Heart left ventricle (tissue), 16 donors: ENCODE data around the gene CPNE6. TPM values are rescaled to one million over a fixed set of nuclear protein-coding genes. Genes with fewer than 3 reads are reported as not detected.
A peak's percentile ranks its signal among the peaks of the same experiment; 100 is the strongest.

Experiments
- ATAC-seq, 4 donors: fragments of 200-7000 bp; cut with Tn5 transposase; one replicate each; pipeline ENCODE4 v1.9.1; 2020 to 2022; ENCODE audit warnings: moderate library complexity in 4 of 4, mild to moderate bottlenecking in 3 of 4, moderate number of reproducible peaks in 1 of 4
- DNase-seq, 5 donors: peaks; one replicate each; pipeline ENCODE4 v3.0.0-alpha.2; 2020
- H3K27ac ChIP-seq, 12 donors: fragments of 200-600 bp; sonication (generic) in 4 of 12; one replicate each; pipeline versions ENCODE4 v1.5.0 to v1.8.0; 2016 to 2022; ENCODE audit warnings: mild to moderate bottlenecking in 2 of 12
- H3K27me3 ChIP-seq, 9 donors: fragments of 200-600 bp; sonication (generic) in 2 of 9; one replicate each; pipeline versions ENCODE4 v1.5.1 to v1.8.0; 2016 to 2022; ENCODE audit warnings: mild to moderate bottlenecking in 3 of 9
- H3K36me3 ChIP-seq, 9 donors: fragments of 200-600 bp; sonication (generic) in 2 of 9; one replicate each; pipeline versions ENCODE4 v1.5.0 to v1.8.0; 2018 to 2022; ENCODE audit warnings: mild to moderate bottlenecking in 2 of 9
- H3K4me1 ChIP-seq, 12 donors: fragments of 200-600 bp; sonication (generic) in 4 of 12; one replicate each; pipeline versions ENCODE4 v1.5.0 to v1.8.0; 2016 to 2022; ENCODE audit warnings: mild to moderate bottlenecking in 3 of 12
- H3K4me3 ChIP-seq, 12 donors: fragments of 200-600 bp; sonication (generic) in 4 of 12; one replicate each; pipeline versions ENCODE4 v1.5.0 to v1.8.0; 2017 to 2022; ENCODE audit warnings: mild to moderate bottlenecking in 9 of 12, moderate library complexity in 4 of 12
- H3K9me3 ChIP-seq, 12 donors: fragments of 200-600 bp; sonication (generic) in 4 of 12; one replicate each; pipeline versions ENCODE4 v1.5.0 to v1.8.0; 2016 to 2022; ENCODE audit warnings: mild to moderate bottlenecking in 1 of 12
- CTCF ChIP-seq, 12 donors: fragments of 200-600 bp; sonication (generic) in 4 of 12; IDR thresholded peaks; one replicate each; pipeline versions ENCODE4 v1.5.0 to v1.8.0; 2018 to 2022; ENCODE audit warnings: antibody characterized with exemption in 12 of 12, mild to moderate bottlenecking in 5 of 12
- POLR2A ChIP-seq, 2 donors: fragments of 450-650 bp; IDR thresholded peaks; one replicate each; pipeline ENCODE4 v1.6.1; 2017; ENCODE audit warnings: antibody characterized with exemption in 2 of 2, mild to moderate bottlenecking in 2 of 2, moderate library complexity in 2 of 2
- WGBS, 4 donors: extraction: QIAGEN DNeasy Blood & Tissue Kit in 2 of 4; methylation state at CpG; one replicate each; pipeline versions ENCODE4 v1.1.5 to v1.1.7; 2013 to 2018; 5-methylcytosine and 5-hydroxymethylcytosine counted together
- intact Hi-C, 10 donors: fragments of 100-400 bp; cut with DNase I; formaldehyde crosslinking; loops; one replicate each; pipeline versions ENCODE4 v1.11.1 to v1.14.2; 2022
- polyA plus RNA-seq, 2 donors: library from polyadenylated mRNA; stranded (reverse); fragments of 200-250 nt; gene quantifications; one replicate each; pipeline ENCODE4 v1.2.3, GENCODE V29; 2013
- total RNA-seq, 9 donors: library from RNA; depleted of rRNA in 2 of 9; stranded (reverse); fragments of >200 nt in 2 of 9; fragmentation: NEBNext Ultra II Directional in 3 of 9; extraction: Animal tissue kit (Norgen Biotek cat#: 25700) in 3 of 9; gene quantifications; one replicate each; pipeline versions ENCODE4 v1.1.0 to v1.2.4, GENCODE V29; 2016 to 2023
- donor health status: ischemic (EF 13 %, LVEDD 7.1; RV severe dilation, severe dysfunction).
- donor health status: healthy with polysubstance abuse.
- donor health status: DM: no; HTN: yes; CAD: no.
- donor health status: DM: no; HTN: no; CAD: no.
- donor health status: ischemic (EF 25% LVEDD 6.9; RV normal size, moderate dysfunction).
- donor health status: ischemic (EF 25% LVEDD 5.7; RV mildly dilated, moderate dysfunction).
- donor health status: healthy.
- donor health status: DM: yes; HTN: yes; CAD: no.
- donor health status: ischemic (EF 35%, LVEDD 5.7; RV mildly dilated, moderate dysfunction).
- donor health status: nonischemic (EF 11% LVEDD 7.7; RV severe dilation, severe dysfunction).
- donor health status: DM: yes; HTN: yes; CAD: no.
- donor health status: PGD.
- donor health status: ischemic (EF 29% LVEDD 5.4; RV normal size, mild dysfunction).
- donor health status: nonischemic (EF 23%, LVEDD 6.1; RV moderate dilation, normal function).

CPNE6 gene
- total and polyA plus RNA-seq, 11 donors = 0.23 to 0.52 (median 0.25) TPM; not detected in 8

DNA sequence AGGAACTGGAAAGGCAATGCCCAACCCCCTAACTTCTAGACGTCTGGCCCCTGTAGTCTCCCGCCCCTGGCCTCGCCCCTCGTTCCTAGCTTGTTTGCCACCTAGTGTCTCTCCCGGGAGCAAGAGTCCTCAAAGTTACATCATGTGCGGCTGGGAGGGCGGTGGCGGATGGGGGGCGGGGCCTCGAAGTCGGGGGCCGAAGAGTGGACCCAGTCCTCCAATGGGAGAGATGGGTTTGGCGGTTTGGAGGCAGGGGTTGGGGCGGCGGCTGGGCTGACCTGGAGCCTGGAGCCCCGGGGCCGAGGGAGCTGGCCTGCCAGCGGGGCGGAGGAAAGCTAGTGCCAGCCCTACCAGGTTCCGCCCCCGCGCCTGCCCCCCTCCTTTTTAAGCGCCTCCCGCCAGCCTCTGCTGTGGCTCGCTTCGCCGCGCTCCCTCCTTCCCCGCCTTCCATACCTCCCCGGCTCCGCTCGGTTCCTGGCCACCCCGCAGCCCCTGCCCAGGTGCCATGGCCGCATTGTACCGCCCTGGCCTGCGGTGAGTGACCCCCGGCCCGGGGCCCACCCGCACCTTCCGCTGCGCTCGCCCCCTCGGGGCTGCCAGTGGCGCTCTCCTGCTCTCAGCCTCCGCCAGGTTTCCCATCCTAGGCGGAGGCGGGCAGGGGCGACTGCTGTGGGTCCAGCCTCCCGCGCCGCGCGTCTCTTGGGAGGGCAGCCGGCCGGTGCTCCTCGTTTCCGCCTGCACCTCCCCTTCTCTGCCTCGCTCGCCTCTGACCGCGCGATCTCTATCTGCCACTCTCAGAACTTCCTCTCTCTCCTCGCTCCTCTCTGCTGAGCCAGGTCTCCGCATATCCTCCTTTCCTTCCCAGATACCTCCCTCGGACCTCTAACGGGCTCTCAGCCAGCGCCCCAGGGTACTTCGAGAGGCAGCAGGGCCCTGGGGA lies 22.8 kb downstream of the CPNE6 start, which contains the start of gene PCK2:
Gene PCK2 (plus strand): TSS at position 411 of the 940 bp plus-strand sequence. CDS start 95 bp downstream, at position 506.
- intact Hi-C loops = loop anchor here in 8 of 10 donors (5.0 to 10.0 kb wide), 5 partner anchors 37 to 117 kb away; partner anchors contain the start of gene DHRS4L2 (in 2 of the 8)
- TF ChIP-seq POLR2A (IDR thresholded peaks at IDR 0.05) (peak in 1 of 2 donors; percentile 62), CTCF (IDR thresholded peaks at IDR 0.05) (peak in 1 of 12 donors; percentile 14)
- Histone ChIP-seq H3K4me1 (peaks cover 0 to 26% (median 14%) of the 10 kb centered on the region in 12 donors), H3K27ac (peak within 1 kb of the TSS; percentile 77 to 96 (median 94)), H3K9me3 (no peaks in the 10 kb centered on the region), H3K27me3 (no peaks in the 10 kb centered on the region), H3K4me3 (peak within 1 kb of the TSS; percentile 73 to 94 (median 80)), H3K36me3 (peaks cover 0 to 14% (median 0%) of the 10 kb centered on the region in 9 donors)
- peak; percentile 85 to 94 (median 91) for DNase-seq
- WGBS, 4 donors = 0 to 1% (median 1%) methylated on average over 52 to 68 of the region's 68 CpGs
- ATAC-seq = peak; percentile 76 to 92 (median 90)

- ATAC-seq (peak in 2 of 4 donors; percentile 1), DNase-seq (no peak)
- Histone ChIP-seq H3K4me3 (peak overlapping the region; percentile 73 to 94 (median 80)), H3K4me1 (peaks cover 0 to 26% (median 14%) of the 10 kb centered on the region in 12 donors), H3K27me3 (no peaks in the 10 kb centered on the region), H3K36me3 (peaks cover 0 to 20% (median 0%) of the 10 kb centered on the region in 9 donors), H3K27ac (peak overlapping the region; percentile 77 to 96 (median 94)), H3K9me3 (no peaks in the 10 kb centered on the region)
- TF ChIP-seq CTCF (IDR thresholded peaks at IDR 0.05) (no peak), POLR2A (IDR thresholded peaks at IDR 0.05) (no peak)
- intact Hi-C loops = loop anchor here in 8 of 10 donors (5.0 to 10.0 kb wide), 5 partner anchors 38 to 118 kb away; partner anchors contain the start of gene DHRS4L2 (in 2 of the 8)
- WGBS, 4 donors = 26 to 45% (median 35%) methylated on average over 14 of the region's 14 CpGs
Measured at GRCh38 chr14:24094841-24095270, 23.5 kb downstream of the CPNE6 start.

- H3K9me3 ChIP-seq = no peaks in the 10 kb centered on the region
- WGBS, 4 donors = 61 to 66% (median 62%) methylated on average over 10 to 12 of the region's 12 CpGs
- peaks cover 0 to 27% (median 0%) of the 10 kb centered on the region in 9 donors for H3K36me3 ChIP-seq
- H3K4me1 ChIP-seq = peaks cover 0 to 26% (median 14%) of the 10 kb centered on the region in 12 donors
- DNase-seq (peak in 4 of 5 donors; percentile 40 to 68 (median 56)), ATAC-seq (peak in 3 of 4 donors; percentile 8 to 33 (median 14))
- peak overlapping the region in 11 of 12 donors; percentile 89 to 96 (median 94) for H3K27ac ChIP-seq
- peak overlapping the region; percentile 73 to 94 (median 80) for H3K4me3 ChIP-seq
- TF ChIP-seq CTCF (IDR thresholded peaks at IDR 0.05) = no peak
- no peak for TF ChIP-seq POLR2A (IDR thresholded peaks at IDR 0.05)
- intact Hi-C loops = loop anchor here in 1 of 10 donors (10.0 kb wide), 1 partner anchor 111 kb away; the partner anchor contains the start of gene DHRS4L2
- no peaks in the 10 kb centered on the region for H3K27me3 ChIP-seq
Measured at GRCh38 chr14:24095271-24096068, 24.1 kb downstream of the CPNE6 start.
